HepG2 (cell line): ENCODE results near the gene IRGM. TPM values are rescaled to one million over a fixed set of nuclear protein-coding genes. Genes with fewer than 3 reads are reported as not detected.

ENCODE experiments used
- ATF5 ChIP-seq: sonication (generic); formaldehyde crosslinking; IDR thresholded peaks from 2 replicates; pipeline ENCODE4 v1.4.0; 2020; ENCODE audit warnings: mild to moderate bottlenecking, low read depth, missing genetic modification reagents
- ATF7 ChIP-seq, 2 experiments: fragments of 450-650 bp in 1 of 2; sonication (generic) in 1 of 2; formaldehyde crosslinking in 1 of 2; IDR thresholded peaks; 2 replicates each; pipeline versions ENCODE4 v1.4.0 to v1.6.1; 2016 to 2020; ENCODE audit warnings: antibody characterized with exemption in 1 of 2, mild to moderate bottlenecking in 1 of 2, missing genetic modification reagents in 1 of 2
- HMG20A ChIP-seq: IDR thresholded peaks from 2 replicates; pipeline ENCODE4 v1.6.1; 2016; ENCODE audit warnings: borderline replicate concordance
- JUND ChIP-seq: sonication (generic); formaldehyde crosslinking; IDR thresholded peaks from 2 replicates; pipeline ENCODE4 v1.8.0; 2022; ENCODE audit warnings: mild to moderate bottlenecking, missing genetic modification reagents
- MED1 ChIP-seq: sonication (generic); formaldehyde crosslinking; IDR thresholded peaks from 2 replicates; pipeline ENCODE4 v1.4.0; 2020; ENCODE audit warnings: missing genetic modification reagents
- NAIF1 ChIP-seq: sonication (generic); formaldehyde crosslinking; IDR thresholded peaks from 2 replicates; pipeline ENCODE4 v1.5.0; 2020; ENCODE audit warnings: mild to moderate bottlenecking, missing genetic modification reagents, borderline replicate concordance
- NCOR1 ChIP-seq: fragments of 200-600 bp; sonication (generic); IDR thresholded peaks from 2 replicates; pipeline ENCODE4 v1.7.0; 2017; ENCODE audit warnings: antibody characterized with exemption, low read length, borderline replicate concordance
- NR3C1 ChIP-seq: sonication (generic); formaldehyde crosslinking; IDR thresholded peaks from 2 replicates; pipeline ENCODE4 v1.4.0; 2020; ENCODE audit warnings: missing genetic modification reagents
- PATZ1 ChIP-seq: sonication (generic); formaldehyde crosslinking; IDR thresholded peaks from 2 replicates; pipeline ENCODE4 v1.4.0; 2020; ENCODE audit warnings: missing genetic modification reagents
- SALL1 ChIP-seq: sonication (generic); formaldehyde crosslinking; IDR thresholded peaks from 2 replicates; pipeline ENCODE4 v1.8.0; 2022; ENCODE audit warnings: mild to moderate bottlenecking, missing genetic modification reagents
- YEATS4 ChIP-seq: sonication (generic); formaldehyde crosslinking; IDR thresholded peaks from 2 replicates; pipeline ENCODE4 v1.4.0; 2020; ENCODE audit warnings: missing genetic modification reagents, borderline replicate concordance
- ZNF234 ChIP-seq: sonication (generic); formaldehyde crosslinking; conservative IDR thresholded peaks from 2 replicates; pipeline ENCODE4 v1.5.1; 2020; ENCODE audit warnings: mild to moderate bottlenecking, missing genetic modification reagents
- ZNF367 ChIP-seq: sonication (generic); formaldehyde crosslinking; IDR thresholded peaks from 2 replicates; pipeline ENCODE4 v1.4.0; 2020; ENCODE audit warnings: missing genetic modification reagents, borderline replicate concordance
- ZNF639 ChIP-seq: conservative IDR thresholded peaks from 2 replicates; pipeline ENCODE4 v1.6.1; 2018; ENCODE audit warnings: missing genetic modification reagents
- ZNF652 ChIP-seq: IDR thresholded peaks from 2 replicates; pipeline ENCODE4 v1.6.1; 2016; ENCODE audit warnings: low read depth, borderline replicate concordance
- ZNF674 ChIP-seq: sonication (generic); formaldehyde crosslinking; IDR thresholded peaks from 2 replicates; pipeline ENCODE4 v1.5.0; 2020; ENCODE audit warnings: low read depth, mild to moderate bottlenecking, missing genetic modification reagents
- ZNF710 ChIP-seq: sonication (generic); formaldehyde crosslinking; IDR thresholded peaks from 2 replicates; pipeline ENCODE4 v1.5.0; 2020; ENCODE audit warnings: mild to moderate bottlenecking, missing genetic modification reagents, borderline replicate concordance
- ZNF800 ChIP-seq: sonication (generic); formaldehyde crosslinking; IDR thresholded peaks from 2 replicates; pipeline ENCODE4 v1.4.0; 2020; ENCODE audit warnings: missing genetic modification reagents
- ZSCAN30 ChIP-seq: sonication (generic); formaldehyde crosslinking; IDR thresholded peaks from 2 replicates; pipeline ENCODE4 v1.5.0; 2020; ENCODE audit warnings: mild to moderate bottlenecking, missing genetic modification reagents
- ZUFSP ChIP-seq: sonication (generic); formaldehyde crosslinking; IDR thresholded peaks from 2 replicates; pipeline ENCODE4 v1.9.0; 2021; ENCODE audit warnings: missing genetic modification reagents, mild to moderate bottlenecking, borderline replicate concordance
- polyA plus RNA-seq, 8 experiments: library from polyadenylated mRNA; depleted of rRNA in 3 of 8; stranded (reverse) in 7 of 8; unstranded in 1 of 8; fragments of >200 nt; fragmentation: Illumina TruSeq in 4 of 8; extraction: Trizol in 4 of 8; gene quantifications; 2 replicates each; pipeline versions ENCODE4 v1.2.1 to v1.2.3, GENCODE V29; 2011 to 2016; ENCODE audit warnings: low read depth in 4 of 8, missing spikeins in 1 of 8, mixed read lengths in 1 of 8; ENCODE audit not compliant: insufficient read depth in 1 of 8
- total RNA-seq, 5 experiments: library from RNA; depleted of rRNA; stranded (reverse); fragments of >200 nt; fragmentation: Illumina TruSeq; extraction: Trizol; gene quantifications; 2 replicates each; pipeline ENCODE4 v1.2.3, GENCODE V29; 2016; ENCODE audit warnings: low read depth in 1 of 5

IRGM gene
- total and polyA plus RNA-seq, 2 of the 13 experiments (the other 11 are each of a cell fraction or from before 2014, with no cell fraction given) = not detected

- TF ChIP-seq ZNF639 (CRISPR knock-in tag) (no peak), PATZ1 (CRISPR knock-in tag) (no peak), ZNF710 (CRISPR knock-in tag) (no peak), NAIF1 (CRISPR knock-in tag) (0 out of 2 replicates have a peak, but pooled peaks have one; percentile 25), ZSCAN30 (no peak), NR3C1 (CRISPR knock-in tag) (no peak), ZNF234 (CRISPR knock-in tag) (no peak), ZNF652 (CRISPR knock-in tag) (peak; percentile 92), JUND (CRISPR knock-in tag) (no peak), ZNF367 (no peak), YEATS4 (CRISPR knock-in tag) (no peak), ZNF800 (no peak), NCOR1 (no peak), ATF5 (CRISPR knock-in tag) (no peak), HMG20A (CRISPR knock-in tag) (peak; percentile 23; the same call in 1 of the 2 replicates), MED1 (CRISPR knock-in tag) (peak; percentile 37), ZNF674 (CRISPR knock-in tag) (no peak), ATF7 (IDR thresholded peaks at IDR 0.05) (no peak), ATF7 (CRISPR knock-in tag; IDR thresholded peaks at IDR 0.05) (no peak), ZUFSP (CRISPR knock-in tag) (no peak), SALL1 (CRISPR knock-in tag) (peak; percentile 71)
Observed at GRCh38 chr5:150860246-150860821, 14.0 kb downstream of the IRGM start (continued).
